ENCODE results near the gene AHCYL2. TPM values are rescaled to one million over a fixed set of nuclear protein-coding genes. Genes with fewer than 3 reads are reported as not detected.
"Not testable (repeated sequence)": the region's sequence is repeated elsewhere in the genome, so short reads cannot be mapped to it uniquely, and the experiment has no call there.

Gene AHCYL2
- total and polyA plus RNA-seq, 2 of the 8 experiments (the other 6 are each of a cell fraction or from before 2014, with no cell fraction given) = 20.7 to 25.4 TPM

DNA sequence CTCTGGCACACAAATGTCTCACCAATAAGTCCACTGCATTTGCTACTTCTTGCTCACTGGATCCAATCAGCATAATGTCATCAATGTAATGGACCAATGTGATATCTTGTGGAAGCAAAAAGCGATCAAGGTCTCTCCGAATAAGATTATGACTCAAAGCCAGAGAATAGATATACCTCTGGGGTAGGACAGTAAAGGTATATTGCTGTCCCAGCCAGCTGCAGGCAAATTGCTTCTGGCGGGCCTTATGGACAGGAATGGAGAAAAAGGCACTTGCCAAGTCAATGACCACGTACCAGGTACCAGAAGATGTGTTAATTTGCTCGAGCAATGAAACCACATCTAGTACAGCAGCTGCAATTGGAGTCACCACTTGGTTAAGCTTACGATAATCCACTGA lies 222.6 kb downstream of the AHCYL2 start:
- not testable (repeated sequence) for H2AK5ac ChIP-seq (ENCODE audit: low read depth, low read length); H4K20me1 ChIP-seq (replicated peaks in 1 of 2; ENCODE audit: control insufficient read depth in 1 of 2, insufficient read depth in 2 of 2, low read length in 2 of 2); FAIRE-seq; H3K4me3 ChIP-seq (ENCODE audit: extremely low read depth in 1 of 4, insufficient read depth in 2 of 4, low read depth in 3 of 4, low read length in 4 of 4); H3K18ac ChIP-seq (ENCODE audit: extremely low read depth, low read length); H3K79me1 ChIP-seq (ENCODE audit: low read depth, low read length); H3K27me3 ChIP-seq (replicated peaks in 1 of 4; ENCODE audit: control insufficient read depth in 3 of 4, extremely low read depth in 1 of 4, insufficient read depth in 3 of 4, low read length in 3 of 4); H3K9me3 ChIP-seq (ENCODE audit: insufficient read depth in 2 of 2, low read depth in 1 of 2, low read length in 1 of 2); H3K14ac ChIP-seq (ENCODE audit: insufficient read length); H2BK20ac ChIP-seq (ENCODE audit: low read length); H2BK12ac ChIP-seq (ENCODE audit: low read depth, low read length); H3K4me1 ChIP-seq (replicated peaks in 1 of 4; ENCODE audit: control insufficient read depth in 3 of 4, insufficient read depth in 4 of 4, low read length in 3 of 4); H3K56ac ChIP-seq (replicated peaks; ENCODE audit: insufficient read length, low read depth, low read length); H3K4me2 ChIP-seq (ENCODE audit: insufficient read depth in 1 of 2, low read depth in 2 of 2, low read length in 2 of 2); H3K23ac ChIP-seq (ENCODE audit: insufficient read length); H3K23me2 ChIP-seq (ENCODE audit: low read depth, low read length); H4K91ac ChIP-seq (replicated peaks; ENCODE audit: insufficient read length, low read length); H3K27ac ChIP-seq (ENCODE audit: low read depth, low read length); H2BK5ac ChIP-seq (ENCODE audit: low read depth, low read length); H2AFZ ChIP-seq (ENCODE audit: low read length); H3K4ac ChIP-seq (replicated peaks; ENCODE audit: insufficient read length, low read depth, low read length); H2BK15ac ChIP-seq (ENCODE audit: low read length); H2BK120ac ChIP-seq (replicated peaks; ENCODE audit: low read depth, low read length); H4K5ac ChIP-seq (ENCODE audit: insufficient read length, low read depth, low read length); H4K8ac ChIP-seq (ENCODE audit: extremely low read depth, insufficient read depth, low read length); H3K79me2 ChIP-seq (ENCODE audit: control insufficient read depth in 1 of 2, insufficient read depth in 2 of 2, low read length in 2 of 2); DNase-seq (ENCODE audit: low read depth in 1 of 2, low spot score in 2 of 2); H3K9ac ChIP-seq (replicated peaks in 1 of 4; ENCODE audit: extremely low read depth in 1 of 4, low read depth in 3 of 4, low read length in 3 of 4)
- H3K36me3 ChIP-seq (ENCODE audit: control insufficient read depth in 2 of 4, insufficient read depth in 4 of 4, low read length in 3 of 4) = peaks cover 2 to 21% (median 13%) of the 10 kb centered on the region in 4 experiments; a peak in 7 of 8 replicates
- whole genome bisulfite sequencing, 2 experiments (ENCODE audit: extremely low coverage in 1 of 2, insufficient coverage in 1 of 2, insufficient read length in 1 of 2, insufficient replicate concordance in 2 of 2, low coverage in 1 of 2, low lambda C conversion rate in 2 of 2, missing lambda C conversion rate in 1 of 2) = 92% methylated on average over 6 of the region's 6 CpGs; no CpG with 5 or more reads in 1 of the 2 experiments
- ChIA-PET POLR2A (ENCODE audit: partially characterized antibody) (interaction anchor here (1.4 kb wide), 1 partner anchor 17 kb away, joined by 5 read pairs; no protein-coding TSS in a partner anchor), CTCF (ENCODE audit: partially characterized antibody) (interaction anchor here (0.9 to 1.9 kb wide), 2 partner anchors 58 to 80 kb away, joined by 3 to 5 read pairs; no protein-coding TSS in a partner anchor)

DNA sequence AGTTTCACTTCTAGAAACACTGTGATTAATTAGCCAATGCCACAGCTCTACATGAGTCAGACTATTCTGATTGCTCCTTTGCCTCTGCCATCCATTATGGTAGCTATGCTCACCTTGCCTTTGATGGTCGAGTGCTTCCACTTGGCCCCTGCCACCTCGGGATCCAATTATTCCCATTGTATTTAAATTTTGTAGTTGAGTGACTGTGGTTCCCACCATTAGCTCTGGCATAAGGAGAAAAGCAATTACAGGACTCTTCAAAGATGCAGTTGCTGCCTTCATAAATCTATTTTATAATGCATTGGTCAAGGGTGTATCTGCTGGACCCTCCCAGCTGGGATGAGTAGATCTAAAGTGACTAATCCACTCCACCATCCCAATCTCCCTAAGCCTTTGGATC lies 223.8 kb downstream of the AHCYL2 start:
- H2BK5ac ChIP-seq (ENCODE audit: low read depth, low read length); H2AFZ ChIP-seq (ENCODE audit: low read length); H3K9me3 ChIP-seq (ENCODE audit: insufficient read depth in 2 of 2, low read depth in 1 of 2, low read length in 1 of 2); H4K5ac ChIP-seq (ENCODE audit: insufficient read length, low read depth, low read length); H3K9ac ChIP-seq (replicated peaks in 1 of 4; ENCODE audit: extremely low read depth in 1 of 4, low read depth in 3 of 4, low read length in 3 of 4); H3K23ac ChIP-seq (ENCODE audit: insufficient read length); H3K4me3 ChIP-seq (ENCODE audit: extremely low read depth in 1 of 4, insufficient read depth in 2 of 4, low read depth in 3 of 4, low read length in 4 of 4); H3K27me3 ChIP-seq (replicated peaks in 1 of 4; ENCODE audit: control insufficient read depth in 3 of 4, extremely low read depth in 1 of 4, insufficient read depth in 3 of 4, low read length in 3 of 4); H3K4me1 ChIP-seq (replicated peaks in 1 of 4; ENCODE audit: control insufficient read depth in 3 of 4, insufficient read depth in 4 of 4, low read length in 3 of 4); H2BK12ac ChIP-seq (ENCODE audit: low read depth, low read length); H2BK120ac ChIP-seq (replicated peaks; ENCODE audit: low read depth, low read length); H4K20me1 ChIP-seq (replicated peaks in 1 of 2; ENCODE audit: control insufficient read depth in 1 of 2, insufficient read depth in 2 of 2, low read length in 2 of 2); H3K27ac ChIP-seq (ENCODE audit: low read depth, low read length); H3K79me1 ChIP-seq (ENCODE audit: low read depth, low read length); H2BK15ac ChIP-seq (ENCODE audit: low read length); H2AK5ac ChIP-seq (ENCODE audit: low read depth, low read length); H4K91ac ChIP-seq (replicated peaks; ENCODE audit: insufficient read length, low read length); H3K18ac ChIP-seq (ENCODE audit: extremely low read depth, low read length); DNase-seq (ENCODE audit: low read depth in 1 of 2, low spot score in 2 of 2); H3K14ac ChIP-seq (ENCODE audit: insufficient read length); H2BK20ac ChIP-seq (ENCODE audit: low read length); H3K79me2 ChIP-seq (ENCODE audit: control insufficient read depth in 1 of 2, insufficient read depth in 2 of 2, low read length in 2 of 2); H3K23me2 ChIP-seq (ENCODE audit: low read depth, low read length); H3K56ac ChIP-seq (replicated peaks; ENCODE audit: insufficient read length, low read depth, low read length); FAIRE-seq; H3K4ac ChIP-seq (replicated peaks; ENCODE audit: insufficient read length, low read depth, low read length); H4K8ac ChIP-seq (ENCODE audit: extremely low read depth, insufficient read depth, low read length); H3K4me2 ChIP-seq (ENCODE audit: insufficient read depth in 1 of 2, low read depth in 2 of 2, low read length in 2 of 2): not testable (repeated sequence)
- ChIA-PET CTCF (ENCODE audit: partially characterized antibody) (interaction anchor here (0.6 to 1.9 kb wide), 3 partner anchors 22 to 81 kb away, joined by 3 to 5 read pairs (median 4); no protein-coding TSS in a partner anchor), POLR2A (ENCODE audit: partially characterized antibody) (interaction anchor here (0.6 to 2.8 kb wide), 3 partner anchors 9 to 25 kb away, joined by 3 to 8 read pairs (median 5); no protein-coding TSS in a partner anchor)
- peaks cover 2 to 28% (median 14%) of the 10 kb centered on the region in 4 experiments; a peak in 7 of 8 replicates for H3K36me3 ChIP-seq (ENCODE audit: control insufficient read depth in 2 of 4, insufficient read depth in 4 of 4, low read length in 3 of 4)
- WGBS, 2 experiments (ENCODE audit: extremely low coverage in 1 of 2, insufficient coverage in 1 of 2, insufficient read length in 1 of 2, insufficient replicate concordance in 2 of 2, low coverage in 1 of 2, low lambda C conversion rate in 2 of 2, missing lambda C conversion rate in 1 of 2) = 81% methylated on average over 2 of the region's 2 CpGs; no CpG with 5 or more reads in 1 of the 2 experiments
